Vagina (tissue), 2 donors: Measurements from ENCODE around the gene DSCAML1. TPM values are rescaled to one million over a fixed set of nuclear protein-coding genes. Genes with fewer than 3 reads are reported as not detected.

Source experiments
- DNase-seq, 2 donors: peaks; one replicate each; pipeline ENCODE4 v3.0.0-alpha.2; 2017; ENCODE audit errors: extremely low spot score in 2 of 2
- H3K27ac ChIP-seq: fragments of 200-600 bp; sonication (generic); one replicate; pipeline ENCODE4 v1.5.1; 2019
- H3K27me3 ChIP-seq: fragments of 200-600 bp; sonication (generic); one replicate; pipeline ENCODE4 v1.5.1; 2019
- H3K36me3 ChIP-seq, 2 donors: fragments of 200-600 bp; sonication (generic); one replicate each; pipeline ENCODE4 v1.5.1; 2017 to 2019
- H3K4me1 ChIP-seq: fragments of 200-600 bp; sonication (generic); one replicate; pipeline ENCODE4 v1.5.1; 2019
- H3K4me3 ChIP-seq, 2 donors: fragments of 200-600 bp; sonication (generic); 1 replicate in 1 of 2; 2 replicates in 1 of 2; pipeline ENCODE4 v1.5.1; 2016 to 2019
- H3K9me3 ChIP-seq: fragments of 200-600 bp; sonication (generic); one replicate; pipeline ENCODE4 v1.5.1; 2019
- POLR2A ChIP-seq, 2 donors: fragments of 450-650 bp; IDR thresholded peaks; one replicate each; pipeline ENCODE4 v1.6.1; 2017; ENCODE audit warnings: antibody characterized with exemption in 2 of 2, mild to moderate bottlenecking in 2 of 2, moderate library complexity in 2 of 2
- POLR2AphosphoS5 ChIP-seq, 2 donors: sonication (generic); formaldehyde crosslinking; IDR thresholded peaks; one replicate each; pipeline ENCODE4 v1.9.0; 2017; ENCODE audit warnings: antibody characterized with exemption in 2 of 2, mild to moderate bottlenecking in 2 of 2, low read depth in 1 of 2; ENCODE audit not compliant: insufficient read depth in 1 of 2
- intact Hi-C: fragments of 100-400 bp; cut with DNase I; formaldehyde crosslinking; loops from one replicate; pipeline ENCODE4 v1.15.1; 2023
- total RNA-seq: library from RNA; depleted of rRNA; stranded (reverse); fragments of >200 nt; gene quantifications from one replicate; pipeline ENCODE4 v1.2.3, GENCODE V29; 2016
- TF ChIP-seq, protein P1 (sequence below), 3 experiments: fragments of 450-650 bp in 2 of 3; fragments of 200-600 bp in 1 of 3; sonication (generic) in 1 of 3; IDR thresholded peaks; one replicate each; pipeline ENCODE4 v1.5.1; 2017 to 2019; ENCODE audit warnings: antibody characterized with exemption in 3 of 3, mild to moderate bottlenecking in 2 of 3, moderate library complexity in 2 of 3

DSCAML1 gene
- total RNA-seq, 1 donor from 2014 or later, result 0.25 TPM

DNA sequence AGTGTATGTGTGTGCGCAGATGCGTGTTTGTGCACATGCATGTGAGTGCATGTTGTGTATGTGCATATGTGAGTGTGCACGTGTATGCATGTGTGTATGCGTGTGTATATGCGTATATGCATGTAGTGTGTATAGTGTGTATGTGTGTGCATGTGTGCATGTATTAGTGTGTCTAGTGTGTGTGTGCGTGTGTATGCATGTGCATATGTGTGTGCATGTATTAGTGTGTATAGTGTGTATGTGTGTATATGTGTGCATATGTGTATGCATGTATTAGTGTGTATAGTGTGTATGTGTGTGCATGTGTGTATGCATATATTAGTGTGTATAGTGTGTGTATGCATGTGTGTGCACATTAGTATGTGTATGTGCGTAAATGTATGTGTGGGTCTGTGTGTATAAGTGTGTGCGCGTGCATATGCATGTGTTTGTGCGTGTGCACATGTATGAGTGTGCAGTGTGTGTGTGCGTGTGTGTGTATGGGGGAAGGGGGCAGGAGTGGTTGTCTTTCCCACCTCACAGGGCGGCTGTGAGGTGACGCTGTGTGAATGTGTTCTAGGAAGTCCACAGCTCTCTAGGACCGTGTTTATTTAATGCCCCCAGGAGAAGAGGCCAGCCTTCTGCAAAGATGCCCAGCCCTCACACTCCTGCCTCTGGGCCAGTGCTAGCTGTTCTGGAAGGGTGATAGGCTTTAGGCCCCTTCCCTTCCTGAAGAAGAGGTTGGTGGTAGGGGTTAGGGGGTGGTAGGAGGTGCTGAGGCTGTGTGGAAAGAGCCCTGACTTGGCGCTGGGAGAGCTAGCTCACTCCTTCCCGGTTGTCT, 354.8 kb downstream of the DSCAML1 start:
- TF ChIP-seq POLR2A (IDR thresholded peaks at IDR 0.05) (no peak), POLR2AphosphoS5 (IDR thresholded peaks at IDR 0.05; ENCODE audit: insufficient read depth in 1 of 2, low read depth in 1 of 2) (no peak)
- TF ChIP-seq, protein P1, sequence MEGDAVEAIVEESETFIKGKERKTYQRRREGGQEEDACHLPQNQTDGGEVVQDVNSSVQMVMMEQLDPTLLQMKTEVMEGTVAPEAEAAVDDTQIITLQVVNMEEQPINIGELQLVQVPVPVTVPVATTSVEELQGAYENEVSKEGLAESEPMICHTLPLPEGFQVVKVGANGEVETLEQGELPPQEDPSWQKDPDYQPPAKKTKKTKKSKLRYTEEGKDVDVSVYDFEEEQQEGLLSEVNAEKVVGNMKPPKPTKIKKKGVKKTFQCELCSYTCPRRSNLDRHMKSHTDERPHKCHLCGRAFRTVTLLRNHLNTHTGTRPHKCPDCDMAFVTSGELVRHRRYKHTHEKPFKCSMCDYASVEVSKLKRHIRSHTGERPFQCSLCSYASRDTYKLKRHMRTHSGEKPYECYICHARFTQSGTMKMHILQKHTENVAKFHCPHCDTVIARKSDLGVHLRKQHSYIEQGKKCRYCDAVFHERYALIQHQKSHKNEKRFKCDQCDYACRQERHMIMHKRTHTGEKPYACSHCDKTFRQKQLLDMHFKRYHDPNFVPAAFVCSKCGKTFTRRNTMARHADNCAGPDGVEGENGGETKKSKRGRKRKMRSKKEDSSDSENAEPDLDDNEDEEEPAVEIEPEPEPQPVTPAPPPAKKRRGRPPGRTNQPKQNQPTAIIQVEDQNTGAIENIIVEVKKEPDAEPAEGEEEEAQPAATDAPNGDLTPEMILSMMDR (IDR thresholded peaks at IDR 0.05), result no peak
- no peak overlapping the region for H3K4me3 ChIP-seq
- peaks cover 6% of the 10 kb centered on the region for H3K4me1 ChIP-seq
- H3K9me3 ChIP-seq, result no peaks in the 10 kb centered on the region
- H3K27ac ChIP-seq, result no peak overlapping the region
- no peak for DNase-seq
- no peaks in the 10 kb centered on the region for H3K27me3 ChIP-seq
- H3K36me3 ChIP-seq, result no peaks in the 10 kb centered on the region
- intact Hi-C loops, result no loop called here

DNA sequence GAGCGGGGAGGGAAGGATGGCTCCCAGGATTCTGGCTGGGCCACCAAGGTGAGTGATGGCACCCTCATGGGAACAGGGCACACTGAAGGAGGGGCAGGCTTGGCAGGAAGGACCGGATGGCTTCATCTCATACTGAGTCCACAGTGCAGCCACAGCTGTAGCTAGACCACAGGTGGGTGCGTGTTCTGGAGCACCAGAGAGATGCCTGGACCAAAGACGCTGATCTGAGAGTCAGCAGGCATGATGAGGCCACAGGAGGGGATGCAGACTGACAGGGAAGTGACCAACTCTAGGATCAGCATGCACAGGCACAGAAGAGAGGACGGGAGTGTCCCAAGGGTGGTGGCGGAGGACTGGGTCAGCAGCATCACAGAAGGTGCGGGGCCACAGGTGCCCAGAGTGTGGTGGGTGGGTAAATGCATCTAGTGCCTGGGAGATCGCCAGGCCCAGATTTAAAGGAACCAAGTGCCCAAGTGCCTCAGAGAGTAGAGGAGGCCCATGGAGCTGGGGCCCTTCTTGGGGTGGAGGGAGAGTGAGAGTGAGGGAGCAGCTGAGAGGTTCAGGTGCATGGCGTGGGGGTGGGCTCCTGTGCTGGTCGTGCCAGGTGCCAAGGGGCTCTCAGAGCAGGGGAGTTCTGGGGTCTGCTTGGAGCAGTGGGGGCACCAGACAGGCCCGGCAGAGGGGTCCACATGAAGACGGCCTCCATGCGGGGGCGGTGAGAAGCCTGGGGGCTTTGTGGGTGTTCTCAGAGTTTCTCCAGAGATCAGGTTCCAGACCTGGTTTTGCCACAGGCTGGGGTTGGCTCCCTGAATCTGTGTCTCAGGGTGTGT, 355.7 kb downstream of the DSCAML1 start:
- Histone ChIP-seq H3K36me3 (no peaks in the 10 kb centered on the region), H3K4me1 (peaks cover 6% of the 10 kb centered on the region), H3K9me3 (no peaks in the 10 kb centered on the region), H3K4me3 (no peak overlapping the region), H3K27ac (no peak overlapping the region), H3K27me3 (no peaks in the 10 kb centered on the region)
- no peak for DNase-seq
- intact Hi-C loops, result no loop called here
- TF ChIP-seq POLR2AphosphoS5 (IDR thresholded peaks at IDR 0.05; ENCODE audit: insufficient read depth in 1 of 2, low read depth in 1 of 2), result no peak
- TF ChIP-seq, protein P1 (IDR thresholded peaks at IDR 0.05), result no peak
- no peak for TF ChIP-seq POLR2A (IDR thresholded peaks at IDR 0.05)

DNA sequence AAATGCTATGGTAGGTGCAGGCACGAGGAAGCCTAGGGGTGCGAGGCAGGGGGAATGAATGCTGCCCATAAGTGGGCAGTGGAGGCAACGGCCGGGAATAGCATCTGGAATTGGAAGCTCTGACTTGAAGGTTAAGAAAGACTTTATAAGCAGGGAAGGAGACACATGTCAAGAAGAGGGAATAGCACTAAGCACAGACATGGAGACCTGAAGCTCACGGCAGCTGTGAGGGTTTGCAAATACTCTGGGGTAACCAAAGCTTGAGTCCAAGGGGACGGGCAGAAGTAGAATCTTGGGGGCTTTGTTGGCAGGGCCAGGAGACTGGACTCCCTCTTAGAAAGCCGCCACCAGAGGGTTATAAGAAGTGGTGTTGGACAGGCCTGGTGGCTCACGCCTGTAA, 356.8 kb downstream of the DSCAML1 start:
- intact Hi-C loops, result no loop called here
- Histone ChIP-seq H3K9me3 (no peaks in the 10 kb centered on the region), H3K27me3 (no peaks in the 10 kb centered on the region), H3K27ac (no peak overlapping the region), H3K4me1 (peaks cover 6% of the 10 kb centered on the region), H3K36me3 (no peaks in the 10 kb centered on the region), H3K4me3 (no peak overlapping the region)
- DNase-seq, result no peak
- TF ChIP-seq, protein P1 (IDR thresholded peaks at IDR 0.05), result no peak
- TF ChIP-seq POLR2AphosphoS5 (IDR thresholded peaks at IDR 0.05; ENCODE audit: insufficient read depth in 1 of 2, low read depth in 1 of 2) (no peak), POLR2A (IDR thresholded peaks at IDR 0.05) (no peak)

DNA sequence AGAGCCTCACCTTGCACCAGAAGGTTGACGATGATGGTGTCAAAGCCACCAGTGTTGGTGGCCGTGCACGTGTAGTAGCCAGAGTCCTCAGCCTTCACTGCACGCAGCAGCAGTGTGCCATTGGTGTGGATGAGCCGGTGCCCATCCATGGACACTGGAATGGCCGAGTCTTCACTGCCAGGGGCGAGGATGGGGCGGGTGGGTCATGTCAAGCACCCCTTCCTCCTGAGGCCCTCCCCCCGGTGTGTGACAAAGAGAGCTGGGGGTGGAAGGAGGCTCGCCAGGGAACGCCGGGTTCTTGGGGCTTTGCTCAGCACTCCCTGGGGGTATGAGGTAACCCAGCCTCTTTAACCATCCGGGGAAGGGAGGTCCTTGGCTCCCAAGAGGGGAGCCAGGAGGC, 357.8 kb downstream of the DSCAML1 start:
- H3K4me1 ChIP-seq, result no peaks in the 10 kb centered on the region
- no peak for DNase-seq
- H3K27me3 ChIP-seq, result no peaks in the 10 kb centered on the region
- TF ChIP-seq POLR2AphosphoS5 (IDR thresholded peaks at IDR 0.05; ENCODE audit: insufficient read depth in 1 of 2, low read depth in 1 of 2), result no peak
- TF ChIP-seq, protein P1 (IDR thresholded peaks at IDR 0.05), result no peak
- TF ChIP-seq POLR2A (IDR thresholded peaks at IDR 0.05), result no peak
- H3K9me3 ChIP-seq, result no peaks in the 10 kb centered on the region
- no peak overlapping the region for H3K4me3 ChIP-seq
- intact Hi-C loops, result no loop called here
- H3K27ac ChIP-seq, result no peak overlapping the region
- H3K36me3 ChIP-seq, result no peaks in the 10 kb centered on the region
